Inflammatory macrophage (primary cell): Measurements from ENCODE around the gene SLC8A1.

Experiments
- DNase-seq, 2 donors: peaks; one replicate each; pipeline ENCODE4 v3.0.0-alpha.2; 2020 to 2022
- total RNA-seq, 18 experiments: gene quantifications; one replicate each; lab custom pipeline; 2026; ENCODE audit warnings: mixed read lengths in 6 of 18, inconsistent platforms in 2 of 18; lab: John Stamatoyannopoulos, UW

Gene SLC8A1
- 121 to 367 (median 254) reads per million in 18 experiments for total RNA-seq

GRCh38 chr2:40451918-40452605 is at the start of gene SLC8A1:
Gene SLC8A1, minus strand, starts transcription at chr2:40452090.
- DNase-seq = peak; percentile 45 to 64

- no peak for DNase-seq
These were observed 47.5 kb upstream of the SLC8A1 start for GRCh38 chr2:40499437-40499836.

- no peak for DNase-seq
These were observed 45.5 kb upstream of the SLC8A1 start for GRCh38 chr2:40497251-40497859.

GRCh38 chr2:40489678-40489960 is 37.7 kb upstream of the SLC8A1 start:
- DNase-seq = no peak

- peak; percentile 44 to 45 for DNase-seq
These were observed 37.2 kb upstream of the SLC8A1 start for GRCh38 chr2:40488927-40489677.

GRCh38 chr2:40488101-40488601 is 36.3 kb upstream of the SLC8A1 start:
- DNase-seq = peak; percentile 54 to 58

- peak; percentile 94 to 95 for DNase-seq
These were observed 35.7 kb upstream of the SLC8A1 start for GRCh38 chr2:40487602-40488001.

GRCh38 chr2:40485854-40486253 is 34.0 kb upstream of the SLC8A1 start:
- DNase-seq = peak in 1 of 2 donors; percentile 19

GRCh38 chr2:40485318-40485717 is 33.4 kb upstream of the SLC8A1 start:
- peak; percentile 26 to 47 for DNase-seq

GRCh38 chr2:40483549-40484243 is 31.8 kb upstream of the SLC8A1 start:
- DNase-seq = peak; percentile 20 to 71

GRCh38 chr2:40480596-40480995 is 28.7 kb upstream of the SLC8A1 start:
- peak; percentile 29 to 31 for DNase-seq

GRCh38 chr2:40480073-40480472 is 28.2 kb upstream of the SLC8A1 start:
- peak; percentile 88 to 98 for DNase-seq

GRCh38 chr2:40477361-40477760 is 25.5 kb upstream of the SLC8A1 start:
- peak in 1 of 2 donors; percentile 24 for DNase-seq

GRCh38 chr2:40476436-40476835 is 24.5 kb upstream of the SLC8A1 start:
- DNase-seq = peak in 1 of 2 donors; percentile 30

- peak; percentile 48 to 84 for DNase-seq
These were observed 22.4 kb upstream of the SLC8A1 start for GRCh38 chr2:40474306-40474705.

GRCh38 chr2:40471866-40472265 is 20.0 kb upstream of the SLC8A1 start:
- no peak for DNase-seq

GRCh38 chr2:40470822-40471813 is 19.2 kb upstream of the SLC8A1 start:
- DNase-seq = peak; percentile 85 to 90

GRCh38 chr2:40466935-40467572 is 15.2 kb upstream of the SLC8A1 start:
- DNase-seq = no peak

- DNase-seq = no peak
These were observed 14.5 kb upstream of the SLC8A1 start for GRCh38 chr2:40466332-40466906.

GRCh38 chr2:40463112-40463511 is 11.2 kb upstream of the SLC8A1 start:
- no peak for DNase-seq
